Suprapubic skin (tissue), 4 donors: ENCODE measurements around the gene SOX5. TPM values are rescaled to one million over a fixed set of nuclear protein-coding genes. Genes with fewer than 3 reads are reported as not detected.

ENCODE experiments used
- DNase-seq, 2 donors: peaks; one replicate each; pipeline ENCODE4 v3.0.0-alpha.2; 2019; ENCODE audit warnings: low spot score in 2 of 2
- H3K27ac ChIP-seq: fragments of 200-600 bp; sonication (generic); one replicate; pipeline ENCODE4 v1.5.1; 2019
- H3K27me3 ChIP-seq: fragments of 200-600 bp; sonication (generic); one replicate; pipeline ENCODE4 v1.5.1; 2019
- H3K36me3 ChIP-seq: fragments of 200-600 bp; sonication (generic); one replicate; pipeline ENCODE4 v1.5.1; 2019
- H3K4me1 ChIP-seq: fragments of 200-600 bp; sonication (generic); one replicate; pipeline ENCODE4 v1.5.1; 2019
- H3K4me3 ChIP-seq: fragments of 200-600 bp; sonication (generic); one replicate; pipeline ENCODE4 v1.5.1; 2019; ENCODE audit warnings: mild to moderate bottlenecking
- H3K9me3 ChIP-seq: fragments of 200-600 bp; sonication (generic); one replicate; pipeline ENCODE4 v1.5.1; 2019
- CTCF ChIP-seq, 2 donors: fragments of 200-600 bp in 1 of 2; fragments of 450-650 bp in 1 of 2; sonication (generic) in 1 of 2; IDR thresholded peaks; one replicate each; pipeline ENCODE4 v1.5.1; 2016 to 2019; ENCODE audit warnings: antibody characterized with exemption in 2 of 2, mild to moderate bottlenecking in 1 of 2, moderate library complexity in 1 of 2
- EP300 ChIP-seq: sonication (generic); formaldehyde crosslinking; IDR thresholded peaks from one replicate; pipeline ENCODE4 v1.6.1; 2017; ENCODE audit warnings: antibody characterized with exemption
- POLR2A ChIP-seq, 2 donors: fragments of 450-650 bp; IDR thresholded peaks; one replicate each; pipeline ENCODE4 v1.6.1; 2017; ENCODE audit warnings: antibody characterized with exemption in 2 of 2, mild to moderate bottlenecking in 2 of 2, moderate library complexity in 2 of 2
- POLR2AphosphoS5 ChIP-seq, 3 donors: sonication (generic); formaldehyde crosslinking; IDR thresholded peaks; one replicate each; pipeline ENCODE4 v1.6.1; 2017; ENCODE audit warnings: antibody characterized with exemption in 3 of 3
- WGBS: methylation state at CpG from one replicate; pipeline ENCODE4 v1.1.5; 2018; 5-methylcytosine and 5-hydroxymethylcytosine counted together
- total RNA-seq, 4 donors: library from RNA; depleted of rRNA; stranded (reverse); fragments of >200 nt; gene quantifications; one replicate each; pipeline ENCODE4 v1.1.0, GENCODE V29; 2016

SOX5 gene
- total RNA-seq, 4 donors from 2014 or later: 19.0 to 110 (median 23.2) TPM

- H3K27me3 ChIP-seq: no peaks in the 10 kb centered on the region
- H3K27ac ChIP-seq: no peak overlapping the region
- H3K36me3 ChIP-seq: no peaks in the 10 kb centered on the region
- no peaks in the 10 kb centered on the region for H3K4me1 ChIP-seq
- DNase-seq: no peak
- H3K9me3 ChIP-seq: no peaks in the 10 kb centered on the region
- WGBS: 84% methylated on average over 2 of the region's 2 CpGs
- no peak overlapping the region for H3K4me3 ChIP-seq
- no peak for TF ChIP-seq POLR2AphosphoS5 (IDR thresholded peaks at IDR 0.05)
- no peak for TF ChIP-seq EP300
- no peak for TF ChIP-seq POLR2A (IDR thresholded peaks at IDR 0.05)
- TF ChIP-seq CTCF (IDR thresholded peaks at IDR 0.05): no peak
Observed at GRCh38 chr12:23585156-23585781, 364.2 kb downstream of the SOX5 start.

- Histone ChIP-seq H3K4me1 (no peaks in the 10 kb centered on the region), H3K9me3 (no peaks in the 10 kb centered on the region), H3K36me3 (no peaks in the 10 kb centered on the region), H3K4me3 (no peak overlapping the region), H3K27me3 (no peaks in the 10 kb centered on the region), H3K27ac (no peak overlapping the region)
- no peak for DNase-seq
- 82% methylated on average over 3 of the region's 3 CpGs for WGBS
- no peak for TF ChIP-seq POLR2A (IDR thresholded peaks at IDR 0.05)
- no peak for TF ChIP-seq POLR2AphosphoS5 (IDR thresholded peaks at IDR 0.05)
- TF ChIP-seq CTCF (IDR thresholded peaks at IDR 0.05): no peak
- TF ChIP-seq EP300: no peak
Observed at GRCh38 chr12:23581913-23582312, 367.6 kb downstream of the SOX5 start.

GRCh38 chr12:23579257-23579656, 370.2 kb downstream of the SOX5 start:
- Histone ChIP-seq H3K4me1 (no peaks in the 10 kb centered on the region), H3K27ac (no peak overlapping the region), H3K36me3 (no peaks in the 10 kb centered on the region), H3K4me3 (no peak overlapping the region), H3K9me3 (no peaks in the 10 kb centered on the region), H3K27me3 (no peaks in the 10 kb centered on the region)
- WGBS: 91% methylated on average over 1 of the region's 1 CpG
- no peak for DNase-seq
- TF ChIP-seq POLR2A (IDR thresholded peaks at IDR 0.05): no peak
- TF ChIP-seq CTCF (IDR thresholded peaks at IDR 0.05): no peak
- TF ChIP-seq POLR2AphosphoS5 (IDR thresholded peaks at IDR 0.05): no peak
- no peak for TF ChIP-seq EP300

GRCh38 chr12:23576372-23576771, 373.1 kb downstream of the SOX5 start:
- DNase-seq: no peak
- H3K9me3 ChIP-seq: no peaks in the 10 kb centered on the region
- no peak overlapping the region for H3K4me3 ChIP-seq
- no peaks in the 10 kb centered on the region for H3K36me3 ChIP-seq
- WGBS: 72% methylated on average over 2 of the region's 2 CpGs
- H3K4me1 ChIP-seq: no peaks in the 10 kb centered on the region
- H3K27ac ChIP-seq: no peak overlapping the region
- TF ChIP-seq CTCF (IDR thresholded peaks at IDR 0.05): no peak
- TF ChIP-seq POLR2AphosphoS5 (IDR thresholded peaks at IDR 0.05): no peak
- no peak for TF ChIP-seq POLR2A (IDR thresholded peaks at IDR 0.05)
- no peak for TF ChIP-seq EP300
- no peaks in the 10 kb centered on the region for H3K27me3 ChIP-seq

- 98% methylated on average over 2 of the region's 2 CpGs for WGBS
- TF ChIP-seq EP300 (no peak), POLR2A (IDR thresholded peaks at IDR 0.05) (no peak), CTCF (IDR thresholded peaks at IDR 0.05) (no peak), POLR2AphosphoS5 (IDR thresholded peaks at IDR 0.05) (no peak)
- Histone ChIP-seq H3K4me1 (peaks cover 6% of the 10 kb centered on the region), H3K27ac (no peak overlapping the region), H3K4me3 (no peak overlapping the region), H3K36me3 (no peaks in the 10 kb centered on the region), H3K9me3 (no peaks in the 10 kb centered on the region), H3K27me3 (no peaks in the 10 kb centered on the region)
- no peak for DNase-seq
Observed at GRCh38 chr12:23569356-23569755, 380.1 kb downstream of the SOX5 start.
